ENCODE measurements around the gene TSEN15.

Gene TSEN15

DNA sequence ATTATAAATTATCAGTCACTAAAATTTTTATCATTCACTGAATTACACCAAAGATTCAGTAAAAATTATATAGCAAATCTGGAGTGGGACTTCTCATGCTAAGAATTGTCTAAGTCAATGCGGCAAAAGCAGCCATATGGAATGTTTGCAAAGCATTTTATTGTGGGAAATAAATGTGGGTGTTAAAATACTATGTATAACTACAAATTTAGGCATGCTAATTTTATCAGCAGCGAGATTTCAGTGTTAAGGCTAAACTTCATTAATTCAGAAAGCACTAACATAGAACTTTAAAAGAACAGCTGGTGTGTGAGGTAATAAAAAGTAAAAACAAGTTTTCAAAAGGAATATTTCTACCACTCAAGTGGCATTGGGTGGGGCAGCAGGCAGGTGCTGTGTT, 35.4 kb upstream of the TSEN15 start:
- TF ChIP-seq, protein P1, sequence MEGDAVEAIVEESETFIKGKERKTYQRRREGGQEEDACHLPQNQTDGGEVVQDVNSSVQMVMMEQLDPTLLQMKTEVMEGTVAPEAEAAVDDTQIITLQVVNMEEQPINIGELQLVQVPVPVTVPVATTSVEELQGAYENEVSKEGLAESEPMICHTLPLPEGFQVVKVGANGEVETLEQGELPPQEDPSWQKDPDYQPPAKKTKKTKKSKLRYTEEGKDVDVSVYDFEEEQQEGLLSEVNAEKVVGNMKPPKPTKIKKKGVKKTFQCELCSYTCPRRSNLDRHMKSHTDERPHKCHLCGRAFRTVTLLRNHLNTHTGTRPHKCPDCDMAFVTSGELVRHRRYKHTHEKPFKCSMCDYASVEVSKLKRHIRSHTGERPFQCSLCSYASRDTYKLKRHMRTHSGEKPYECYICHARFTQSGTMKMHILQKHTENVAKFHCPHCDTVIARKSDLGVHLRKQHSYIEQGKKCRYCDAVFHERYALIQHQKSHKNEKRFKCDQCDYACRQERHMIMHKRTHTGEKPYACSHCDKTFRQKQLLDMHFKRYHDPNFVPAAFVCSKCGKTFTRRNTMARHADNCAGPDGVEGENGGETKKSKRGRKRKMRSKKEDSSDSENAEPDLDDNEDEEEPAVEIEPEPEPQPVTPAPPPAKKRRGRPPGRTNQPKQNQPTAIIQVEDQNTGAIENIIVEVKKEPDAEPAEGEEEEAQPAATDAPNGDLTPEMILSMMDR (IDR thresholded peaks at IDR 0.05; ENCODE audit: extremely low read depth, missing control alignments), result no peak

DNA sequence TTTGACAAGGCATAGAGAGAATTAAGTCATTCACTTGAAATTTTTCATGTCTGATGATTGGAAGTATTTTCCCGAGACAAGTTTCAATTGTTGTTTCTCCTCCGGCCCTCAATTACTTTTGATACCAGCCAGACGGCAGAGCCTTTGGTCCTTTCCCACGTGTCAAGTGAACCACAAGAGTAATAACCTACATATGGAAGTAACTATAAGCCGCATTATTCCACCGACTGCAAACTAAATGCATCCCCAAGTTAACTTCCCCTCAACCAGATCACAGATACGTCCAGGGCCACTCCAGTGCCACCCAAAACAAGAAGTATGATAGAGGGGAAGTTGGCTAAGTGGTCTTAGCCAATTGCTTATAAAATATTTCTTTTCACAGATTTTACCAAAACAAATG, 34.2 kb upstream of the TSEN15 start:
- DNase-seq (ENCODE audit: low spot score), result no peak
- TF ChIP-seq, protein P1 (IDR thresholded peaks at IDR 0.05; ENCODE audit: extremely low read depth, missing control alignments), result no peak

More for the DNA sequence above, 35.4 kb upstream of the TSEN15 start:
- DNase-seq (ENCODE audit: low spot score), result no peak

DNA sequence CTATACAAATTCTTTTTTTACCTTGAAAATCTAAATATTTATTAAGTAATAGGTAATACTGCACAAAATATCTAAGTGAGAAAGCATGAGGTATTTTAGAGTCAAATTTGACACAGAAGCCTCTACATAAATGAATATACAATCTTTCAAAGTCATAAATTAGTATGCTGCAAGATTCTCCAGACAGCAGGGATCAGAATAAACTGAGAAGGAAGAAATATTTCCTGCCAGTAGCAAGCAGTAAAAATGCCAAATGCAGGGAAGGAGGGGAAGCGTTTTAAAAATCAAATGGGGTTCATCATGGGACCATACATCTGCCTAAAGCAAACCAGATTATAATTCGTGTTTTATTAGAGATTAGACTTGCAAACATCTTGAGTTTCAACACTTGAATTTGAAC, 32.9 kb upstream of the TSEN15 start:
- no peak for DNase-seq (ENCODE audit: low spot score)

DNA sequence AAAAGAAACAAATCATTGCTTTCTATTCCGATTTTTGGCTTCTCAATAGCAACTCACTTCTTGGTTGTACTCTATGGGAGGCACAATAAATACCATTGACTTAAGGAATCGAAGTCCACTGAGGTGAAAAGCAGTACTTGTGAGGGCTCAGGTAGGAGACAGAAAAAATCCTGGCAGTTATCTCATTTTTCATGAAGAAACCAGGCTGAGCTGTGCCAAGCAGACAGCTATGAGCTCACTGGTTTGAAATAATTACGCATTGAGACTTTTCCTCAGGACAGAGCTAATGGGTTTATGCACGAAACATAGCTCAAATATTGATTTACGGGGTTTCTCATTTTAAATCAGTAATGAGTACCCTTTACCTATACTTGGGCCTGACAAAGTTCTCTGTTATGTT, 32.5 kb upstream of the TSEN15 start:
- TF ChIP-seq, protein P1 (IDR thresholded peaks at IDR 0.05; ENCODE audit: extremely low read depth, missing control alignments), result no peak
- DNase-seq (ENCODE audit: low spot score), result no peak

More for the DNA sequence above, 32.9 kb upstream of the TSEN15 start:
- TF ChIP-seq, protein P1 (IDR thresholded peaks at IDR 0.05; ENCODE audit: extremely low read depth, missing control alignments), result no peak

DNA sequence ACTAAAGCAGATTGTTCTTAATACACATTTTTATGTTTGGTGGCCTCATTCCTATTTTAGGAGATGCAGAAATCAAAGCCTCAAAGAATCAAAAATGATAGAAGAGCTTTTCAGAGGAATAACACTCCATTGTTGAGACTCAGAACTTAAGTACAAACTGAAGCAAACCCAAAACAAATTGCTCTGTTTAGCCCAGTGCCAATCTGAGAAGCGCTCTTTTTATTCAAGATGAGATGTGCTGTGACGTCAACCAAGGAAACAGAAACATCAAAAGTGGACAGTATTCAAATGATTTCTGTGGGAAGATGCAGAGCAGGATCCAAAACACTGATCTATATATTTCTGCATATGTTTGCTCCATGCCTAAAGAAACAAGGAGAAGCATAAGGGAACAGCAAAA, 32.0 kb upstream of the TSEN15 start:
- no peak for DNase-seq (ENCODE audit: low spot score)
- TF ChIP-seq, protein P1 (IDR thresholded peaks at IDR 0.05; ENCODE audit: extremely low read depth, missing control alignments), result no peak

DNA sequence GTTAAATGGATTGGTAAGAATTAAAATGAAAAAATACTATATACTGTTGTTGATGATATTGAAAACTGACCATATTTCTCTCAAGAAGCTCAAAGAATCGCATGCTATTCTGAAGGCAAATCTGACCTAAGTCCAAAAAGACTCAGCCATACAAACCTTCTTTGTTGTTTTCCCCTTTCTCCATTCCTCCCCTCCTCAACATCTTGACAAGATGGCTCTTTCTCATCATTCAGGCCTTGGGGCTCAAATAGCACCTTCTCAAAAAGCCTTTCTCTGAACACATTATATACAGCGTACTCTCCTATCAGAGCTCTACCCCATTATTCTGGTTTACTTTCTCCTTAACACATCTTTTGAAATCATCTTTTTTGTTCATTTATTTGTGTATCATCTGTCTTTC, 31.2 kb upstream of the TSEN15 start:
- no peak for DNase-seq (ENCODE audit: low spot score)
- TF ChIP-seq, protein P1 (IDR thresholded peaks at IDR 0.05; ENCODE audit: extremely low read depth, missing control alignments), result no peak

DNA sequence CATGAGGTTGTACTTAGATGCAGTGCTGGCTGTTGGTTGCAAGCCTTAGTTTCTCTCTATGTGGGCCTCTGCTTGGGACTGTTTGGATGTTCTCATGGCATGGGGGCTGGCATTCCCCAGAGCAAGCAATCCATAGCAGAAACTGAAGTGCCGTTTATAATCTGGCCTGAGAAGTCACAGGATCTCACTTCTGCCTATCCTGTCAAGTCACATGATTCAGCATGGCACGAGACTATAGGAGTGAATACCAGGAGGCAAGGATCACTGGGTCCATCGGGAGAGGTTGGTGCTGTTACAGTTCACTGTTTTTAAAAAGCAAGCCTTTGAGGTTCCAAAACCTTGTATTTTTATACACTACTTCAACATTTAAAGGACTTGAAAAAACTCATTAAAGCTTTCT, 30.7 kb upstream of the TSEN15 start:
- no peak for DNase-seq (ENCODE audit: low spot score)

More for the DNA sequence above, 30.7 kb upstream of the TSEN15 start:
- TF ChIP-seq, protein P1 (IDR thresholded peaks at IDR 0.05; ENCODE audit: extremely low read depth, missing control alignments), result no peak

All from GM20000 (cell line).